Left ventricle myocardium inferior (tissue), 1 donor: ENCODE measurements around the gene RPS6KA6. TPM values are rescaled to one million over a fixed set of nuclear protein-coding genes. Genes with fewer than 3 reads are reported as not detected.

Experiments
- DNase-seq: peaks from one replicate; pipeline ENCODE4 v3.0.0-alpha.2; 2020
- H3K27ac ChIP-seq: fragments of 200-600 bp; replicated peaks from 2 replicates; pipeline ENCODE4 v1.8.0; 2021
- H3K27me3 ChIP-seq: fragments of 200-600 bp; 2 replicates; pipeline ENCODE4 v1.8.0; 2021; ENCODE audit warnings: low read depth
- H3K36me3 ChIP-seq: fragments of 200-600 bp; 2 replicates; pipeline ENCODE4 v1.8.0; 2021
- H3K4me1 ChIP-seq: fragments of 200-600 bp; 2 replicates; pipeline ENCODE4 v1.8.0; 2021
- H3K4me3 ChIP-seq: fragments of 200-600 bp; 2 replicates; pipeline ENCODE4 v1.8.0; 2021; ENCODE audit warnings: mild to moderate bottlenecking, moderate library complexity
- H3K9me3 ChIP-seq: fragments of 200-600 bp; replicated peaks from 2 replicates; pipeline ENCODE4 v1.8.0; 2021
- CTCF ChIP-seq: fragments of 200-600 bp; IDR thresholded peaks from 2 replicates; pipeline ENCODE4 v1.8.0; 2021; ENCODE audit warnings: antibody characterized with exemption, mild to moderate bottlenecking, borderline replicate concordance
- intact Hi-C: fragments of 100-400 bp; cut with micrococcal nuclease; formaldehyde crosslinking; loops from one replicate; pipeline ENCODE4 v1.11.0; 2022
- total RNA-seq: library from RNA; stranded (reverse); fragmentation: NEBNext Ultra II Directional; extraction: Animal tissue kit (Norgen Biotek cat#: 25700); gene quantifications from one replicate; pipeline ENCODE4 v1.2.1, GENCODE V29; 2021
- donor health status: DM: no; HTN: yes; CAD: no; lungs with severe emphysema.

Gene RPS6KA6
- total RNA-seq, 1 donor from 2014 or later: 0.41 TPM

- no peaks in the 10 kb centered on the region for H3K4me1 ChIP-seq
- intact Hi-C loops: no loop called here
- no peaks in the 10 kb centered on the region for H3K36me3 ChIP-seq
- no peak overlapping the region for H3K27ac ChIP-seq
- DNase-seq: no peak
- no peak for TF ChIP-seq CTCF
- H3K9me3 ChIP-seq: peaks cover 3% of the 10 kb centered on the region
- H3K4me3 ChIP-seq: no peak overlapping the region
- H3K27me3 ChIP-seq: no peaks in the 10 kb centered on the region
These were observed 30.7 kb upstream of the RPS6KA6 start for GRCh38 chrX:84218726-84219125.

DNA sequence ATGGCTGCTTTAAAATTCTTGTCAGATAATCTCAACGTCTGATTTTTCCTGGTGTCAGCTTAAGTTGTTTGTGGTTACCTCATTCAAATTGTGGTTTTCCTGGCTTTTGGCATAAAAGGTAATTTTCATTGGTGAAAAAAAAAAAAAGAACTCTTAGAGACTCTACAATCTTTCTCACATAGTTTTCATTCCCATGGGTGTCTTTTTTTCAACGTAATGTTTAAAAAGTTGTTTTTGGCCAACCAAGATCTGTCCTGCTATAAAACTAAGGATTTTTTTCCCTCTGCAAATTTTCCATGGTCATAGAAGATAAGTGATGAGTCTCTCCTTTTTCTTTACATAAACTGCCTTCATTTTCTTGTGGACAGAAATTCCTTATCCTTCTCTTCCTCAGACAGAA, 28.9 kb upstream of the RPS6KA6 start:
- no peak for DNase-seq
- intact Hi-C loops: no loop called here
- H3K36me3 ChIP-seq: no peaks in the 10 kb centered on the region
- no peak overlapping the region for H3K27ac ChIP-seq
- H3K4me1 ChIP-seq: no peaks in the 10 kb centered on the region
- TF ChIP-seq CTCF: no peak
- H3K4me3 ChIP-seq: no peak overlapping the region
- H3K27me3 ChIP-seq: no peaks in the 10 kb centered on the region
- H3K9me3 ChIP-seq: peaks cover 3% of the 10 kb centered on the region

DNA sequence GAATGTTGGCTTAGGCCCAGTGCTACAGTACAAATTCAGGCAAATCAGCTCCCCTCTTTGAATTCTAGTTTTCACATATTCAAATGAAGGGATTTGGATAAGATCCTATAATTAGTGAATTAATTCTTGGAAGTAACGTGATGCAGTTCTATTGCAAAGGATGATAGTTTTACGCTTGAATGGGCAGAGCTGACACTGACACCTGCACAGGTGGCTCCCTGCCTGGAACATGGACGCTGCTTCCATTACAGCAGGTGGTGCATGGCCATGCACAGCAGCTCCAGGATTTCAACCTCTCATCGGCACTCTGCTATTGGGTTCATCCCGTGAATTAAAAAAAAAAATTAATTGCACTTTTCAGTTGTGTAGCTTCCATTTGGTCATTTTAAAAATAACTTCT, 28.4 kb upstream of the RPS6KA6 start:
- H3K4me3 ChIP-seq: no peak overlapping the region
- DNase-seq: no peak
- H3K9me3 ChIP-seq: peaks cover 3% of the 10 kb centered on the region
- TF ChIP-seq CTCF: no peak
- intact Hi-C loops: no loop called here
- no peaks in the 10 kb centered on the region for H3K27me3 ChIP-seq
- H3K36me3 ChIP-seq: no peaks in the 10 kb centered on the region
- H3K27ac ChIP-seq: no peak overlapping the region
- H3K4me1 ChIP-seq: no peaks in the 10 kb centered on the region

- Histone ChIP-seq H3K4me1 (no peaks in the 10 kb centered on the region), H3K27me3 (no peaks in the 10 kb centered on the region), H3K36me3 (no peaks in the 10 kb centered on the region), H3K4me3 (no peak overlapping the region), H3K27ac (no peak overlapping the region), H3K9me3 (no peaks in the 10 kb centered on the region)
- intact Hi-C loops: no loop called here
- DNase-seq: no peak
- no peak for TF ChIP-seq CTCF
These were observed 17.3 kb upstream of the RPS6KA6 start for GRCh38 chrX:84205276-84205675.

- Histone ChIP-seq H3K4me1 (no peaks in the 10 kb centered on the region), H3K36me3 (no peaks in the 10 kb centered on the region), H3K27ac (no peak overlapping the region), H3K27me3 (no peaks in the 10 kb centered on the region), H3K9me3 (peaks cover 8% of the 10 kb centered on the region), H3K4me3 (no peak overlapping the region)
- TF ChIP-seq CTCF: no peak
- no peak for DNase-seq
- intact Hi-C loops: no loop called here
These were observed 11.7 kb upstream of the RPS6KA6 start for GRCh38 chrX:84199688-84200087.

DNA sequence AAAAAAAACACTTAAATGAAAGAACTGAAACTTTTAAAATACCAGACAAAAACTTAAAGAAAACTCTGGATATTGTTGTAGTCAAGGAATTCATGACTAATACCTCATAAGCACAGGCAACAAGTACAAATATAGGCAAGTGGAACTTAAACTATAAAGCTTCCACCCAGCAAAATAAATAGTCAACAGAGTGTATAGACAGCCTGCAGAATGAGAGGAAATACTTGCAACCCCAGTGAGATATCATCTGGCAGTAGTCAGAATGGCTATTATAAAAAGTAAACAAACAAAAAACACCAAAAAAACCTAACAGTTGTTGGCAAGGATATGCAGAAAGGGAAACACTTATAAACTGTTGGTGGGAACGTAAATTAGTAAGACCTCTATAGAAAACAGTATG, 9.6 kb upstream of the RPS6KA6 start:
- no peaks in the 10 kb centered on the region for H3K4me1 ChIP-seq
- no peak for TF ChIP-seq CTCF
- DNase-seq: no peak
- no peak overlapping the region for H3K27ac ChIP-seq
- H3K36me3 ChIP-seq: no peaks in the 10 kb centered on the region
- intact Hi-C loops: no loop called here
- H3K4me3 ChIP-seq: no peak overlapping the region
- peaks cover 8% of the 10 kb centered on the region for H3K9me3 ChIP-seq
- H3K27me3 ChIP-seq: no peaks in the 10 kb centered on the region
